ENCODE measurements around the gene APOA1. TPM values are rescaled to one million over a fixed set of nuclear protein-coding genes. Genes with fewer than 3 reads are reported as not detected.

APOA1 gene
- total RNA-seq, 1 donor from 2014 or later = not detected

GRCh38 chr11:116813781-116814471 is 23.5 kb downstream of the APOA1 start:
- Histone ChIP-seq H3K36me3 (ENCODE audit: control insufficient read depth, insufficient read depth, low read length) (no peaks in the 10 kb centered on the region), H3K4me3 (ENCODE audit: low read depth, low read length) (no peak overlapping the region), H3K27me3 (ENCODE audit: control insufficient read depth, insufficient read depth, low read length) (no peaks in the 10 kb centered on the region)
- no peak for DNase-seq (ENCODE audit: low read depth)
- no peak for TF ChIP-seq CTCF (IDR thresholded peaks at IDR 0.05; ENCODE audit: insufficient read depth, low read length, severe bottlenecking)
- FAIRE-seq = no peak

- no peaks in the 10 kb centered on the region for H3K27me3 ChIP-seq (ENCODE audit: control insufficient read depth, insufficient read depth, low read length)
- FAIRE-seq = peak; percentile 86
- H3K36me3 ChIP-seq (ENCODE audit: control insufficient read depth, insufficient read depth, low read length) = no peaks in the 10 kb centered on the region
- no peak for TF ChIP-seq CTCF (IDR thresholded peaks at IDR 0.05; ENCODE audit: insufficient read depth, low read length, severe bottlenecking)
- DNase-seq (ENCODE audit: low read depth) = no peak
- H3K4me3 ChIP-seq (ENCODE audit: low read depth, low read length) = no peak overlapping the region
These were observed 24.3 kb downstream of the APOA1 start for GRCh38 chr11:116813170-116813569.

- no peak overlapping the region for H3K4me3 ChIP-seq (ENCODE audit: low read depth, low read length)
- no peaks in the 10 kb centered on the region for H3K27me3 ChIP-seq (ENCODE audit: control insufficient read depth, insufficient read depth, low read length)
- no peak for DNase-seq (ENCODE audit: low read depth)
- no peak for FAIRE-seq
- no peaks in the 10 kb centered on the region for H3K36me3 ChIP-seq (ENCODE audit: control insufficient read depth, insufficient read depth, low read length)
- no peak for TF ChIP-seq CTCF (IDR thresholded peaks at IDR 0.05; ENCODE audit: insufficient read depth, low read length, severe bottlenecking)
These were observed 25.3 kb downstream of the APOA1 start for GRCh38 chr11:116812109-116812508.

GRCh38 chr11:116811194-116811593 is 26.2 kb downstream of the APOA1 start:
- H3K36me3 ChIP-seq (ENCODE audit: control insufficient read depth, insufficient read depth, low read length) = no peaks in the 10 kb centered on the region
- FAIRE-seq = no peak

GRCh38 chr11:116808262-116809175 is 28.9 kb downstream of the APOA1 start:
- no peak overlapping the region for H3K4me3 ChIP-seq (ENCODE audit: low read depth, low read length)
- no peaks in the 10 kb centered on the region for H3K36me3 ChIP-seq (ENCODE audit: control insufficient read depth, insufficient read depth, low read length)
- TF ChIP-seq CTCF (IDR thresholded peaks at IDR 0.05; ENCODE audit: insufficient read depth, low read length, severe bottlenecking) = no peak
- DNase-seq (ENCODE audit: low read depth) (peak; percentile 88), FAIRE-seq (no peak)
- H3K27me3 ChIP-seq (ENCODE audit: control insufficient read depth, insufficient read depth, low read length) = no peaks in the 10 kb centered on the region

More at GRCh38 chr11:116811194-116811593, 26.2 kb downstream of the APOA1 start:
- Histone ChIP-seq H3K27me3 (ENCODE audit: control insufficient read depth, insufficient read depth, low read length) (no peaks in the 10 kb centered on the region), H3K4me3 (ENCODE audit: low read depth, low read length) (no peak overlapping the region)
- TF ChIP-seq CTCF (IDR thresholded peaks at IDR 0.05; ENCODE audit: insufficient read depth, low read length, severe bottlenecking) = no peak
- DNase-seq (ENCODE audit: low read depth) = no peak

Data from bronchial epithelial cell (primary cell).